Measurements from ENCODE around the gene TTLL11. TPM values are rescaled to one million over a fixed set of nuclear protein-coding genes. Genes with fewer than 3 reads are reported as not detected.
"Not testable (repeated sequence)": the region's sequence is repeated elsewhere in the genome, so short reads cannot be mapped to it uniquely, and the experiment has no call there.

TTLL11 gene
- total and polyA plus RNA-seq, 3 experiments from 2014 or later: 4.0 to 6.2 (median 4.5) TPM

GRCh38 chr9:122117241-122117640 is 24.1 kb upstream of the TTLL11 start:
- peaks cover 6 to 19% of the 10 kb centered on the region in 2 donors for H3K27me3 Mint-ChIP-seq
- H3K4me1 ChIP-seq (ENCODE audit: insufficient read depth, low read length); H3K4me3 Mint-ChIP-seq; H3K4me1 Mint-ChIP-seq; H3K9me3 Mint-ChIP-seq; H3K36me3 Mint-ChIP-seq; H3K4me3 ChIP-seq (ENCODE audit: low read length); POLR2A ChIA-PET; H3K27ac ChIP-seq (ENCODE audit: low read depth, low read length); H3K36me3 ChIP-seq (ENCODE audit: insufficient read depth, low read length); H3K27me3 ChIP-seq (ENCODE audit: insufficient read depth, low read length, poor library complexity, severe bottlenecking); H3K9me3 ChIP-seq (ENCODE audit: low read length); DNase-seq; H3K27ac Mint-ChIP-seq: not testable (repeated sequence)
- CTCF ChIA-PET: interaction anchor here (2.9 to 5.3 kb wide), 2 partner anchors 18 to 233 kb away, joined by 12 to 22 read pairs; no protein-coding TSS in a partner anchor

- Histone ChIP-seq H3K4me3 (ENCODE audit: low read length) (no peak overlapping the region), H3K27me3 (ENCODE audit: insufficient read depth, low read length, poor library complexity, severe bottlenecking) (no peaks in the 10 kb centered on the region), H3K27ac (ENCODE audit: low read depth, low read length) (no peak overlapping the region), H3K36me3 (ENCODE audit: insufficient read depth, low read length) (no peaks in the 10 kb centered on the region), H3K9me3 (ENCODE audit: low read length) (no peaks in the 10 kb centered on the region), H3K4me1 (ENCODE audit: insufficient read depth, low read length) (no peaks in the 10 kb centered on the region)
- Mint-ChIP-seq H3K36me3 (no peaks in the 10 kb centered on the region), H3K9me3 (peaks cover 0 to 1% (median 0%) of the 10 kb centered on the region in 5 donors), H3K27me3 (peaks cover 5 to 22% of the 10 kb centered on the region in 2 donors), H3K27ac (no peak overlapping the region), H3K4me1 (no peaks in the 10 kb centered on the region), H3K4me3 (no peak overlapping the region)
- POLR2A ChIA-PET: no interaction called here
- CTCF ChIA-PET: interaction anchor here (2.9 to 5.3 kb wide), 2 partner anchors 17 to 234 kb away, joined by 12 to 22 read pairs; no protein-coding TSS in a partner anchor
- no peak for DNase-seq
Observed at GRCh38 chr9:122116448-122117173, 23.5 kb upstream of the TTLL11 start.

GRCh38 chr9:122116040-122116439 is 22.9 kb upstream of the TTLL11 start:
- no peaks in the 10 kb centered on the region for H3K36me3 Mint-ChIP-seq
- H3K27ac Mint-ChIP-seq: no peak overlapping the region
- H3K9me3 Mint-ChIP-seq: peaks cover 0 to 1% (median 0%) of the 10 kb centered on the region in 5 donors
- no peaks in the 10 kb centered on the region for H3K4me1 Mint-ChIP-seq
- ChIA-PET POLR2A (no interaction called here), CTCF (interaction anchor here (1.3 to 5.3 kb wide), 3 partner anchors 9 to 234 kb away, joined by 7 to 22 read pairs (median 12); no protein-coding TSS in a partner anchor)
- H3K9me3 ChIP-seq (ENCODE audit: low read length): no peaks in the 10 kb centered on the region
- peaks cover 5 to 22% of the 10 kb centered on the region in 2 donors for H3K27me3 Mint-ChIP-seq
- no peak overlapping the region for H3K27ac ChIP-seq (ENCODE audit: low read depth, low read length)
- no peak overlapping the region for H3K4me3 Mint-ChIP-seq
- H3K36me3 ChIP-seq (ENCODE audit: insufficient read depth, low read length): no peaks in the 10 kb centered on the region
- no peak overlapping the region for H3K4me3 ChIP-seq (ENCODE audit: low read length)
- DNase-seq: no peak
- H3K27me3 ChIP-seq (ENCODE audit: insufficient read depth, low read length, poor library complexity, severe bottlenecking): no peaks in the 10 kb centered on the region
- no peaks in the 10 kb centered on the region for H3K4me1 ChIP-seq (ENCODE audit: insufficient read depth, low read length)

GRCh38 chr9:122115176-122116035 is 22.3 kb upstream of the TTLL11 start:
- H3K4me1 Mint-ChIP-seq: no peaks in the 10 kb centered on the region
- H3K9me3 ChIP-seq (ENCODE audit: low read length): no peaks in the 10 kb centered on the region
- H3K9me3 Mint-ChIP-seq: peaks cover 0 to 1% (median 0%) of the 10 kb centered on the region in 5 donors

GRCh38 chr9:122113574-122113973 is 20.5 kb upstream of the TTLL11 start:
- DNase-seq: no peak
- Mint-ChIP-seq H3K4me3 (no peak overlapping the region), H3K27ac (no peak overlapping the region), H3K9me3 (peaks cover 0 to 1% (median 0%) of the 10 kb centered on the region in 5 donors), H3K36me3 (no peaks in the 10 kb centered on the region), H3K27me3 (peaks cover 6 to 22% of the 10 kb centered on the region in 2 donors), H3K4me1 (no peaks in the 10 kb centered on the region)
- no peak overlapping the region for H3K4me3 ChIP-seq (ENCODE audit: low read length)
- H3K27ac ChIP-seq (ENCODE audit: low read depth, low read length): no peak overlapping the region
- CTCF ChIA-PET: interaction anchor here (1.0 to 2.1 kb wide), 2 partner anchors 8 to 14 kb away, joined by 3 to 7 read pairs; no protein-coding TSS in a partner anchor
- no peaks in the 10 kb centered on the region for H3K4me1 ChIP-seq (ENCODE audit: insufficient read depth, low read length)
- no peaks in the 10 kb centered on the region for H3K36me3 ChIP-seq (ENCODE audit: insufficient read depth, low read length)
- H3K9me3 ChIP-seq (ENCODE audit: low read length): no peaks in the 10 kb centered on the region
- POLR2A ChIA-PET: no interaction called here
- no peaks in the 10 kb centered on the region for H3K27me3 ChIP-seq (ENCODE audit: insufficient read depth, low read length, poor library complexity, severe bottlenecking)

More at GRCh38 chr9:122115176-122116035, 22.3 kb upstream of the TTLL11 start:
- H3K36me3 Mint-ChIP-seq: no peaks in the 10 kb centered on the region
- no peaks in the 10 kb centered on the region for H3K4me1 ChIP-seq (ENCODE audit: insufficient read depth, low read length)
- H3K4me3 Mint-ChIP-seq: no peak overlapping the region
- no peaks in the 10 kb centered on the region for H3K36me3 ChIP-seq (ENCODE audit: insufficient read depth, low read length)
- DNase-seq: no peak
- H3K27ac Mint-ChIP-seq: peak overlapping the region in 2 of 8 donors; percentile 56 to 93
- peaks cover 6 to 22% of the 10 kb centered on the region in 2 donors for H3K27me3 Mint-ChIP-seq
- no peaks in the 10 kb centered on the region for H3K27me3 ChIP-seq (ENCODE audit: insufficient read depth, low read length, poor library complexity, severe bottlenecking)
- no peak overlapping the region for H3K27ac ChIP-seq (ENCODE audit: low read depth, low read length)
- CTCF ChIA-PET: interaction anchor here (1.3 to 5.3 kb wide), 3 partner anchors 10 to 235 kb away, joined by 7 to 22 read pairs (median 12); no protein-coding TSS in a partner anchor
- no peak overlapping the region for H3K4me3 ChIP-seq (ENCODE audit: low read length)
- POLR2A ChIA-PET: no interaction called here

- no peaks in the 10 kb centered on the region for H3K36me3 ChIP-seq (ENCODE audit: insufficient read depth, low read length)
- no peaks in the 10 kb centered on the region for H3K27me3 ChIP-seq (ENCODE audit: insufficient read depth, low read length, poor library complexity, severe bottlenecking)
- peaks cover 0 to 1% (median 0%) of the 10 kb centered on the region in 5 donors for H3K9me3 Mint-ChIP-seq
- H3K9me3 ChIP-seq (ENCODE audit: low read length): no peaks in the 10 kb centered on the region
- ChIA-PET POLR2A (no interaction called here), CTCF (interaction anchor here (2.1 kb wide), 1 partner anchor 13 kb away, joined by 7 read pairs; no protein-coding TSS in a partner anchor)
- no peak for DNase-seq
- peak overlapping the region in 1 of 8 donors; percentile 41 for H3K27ac Mint-ChIP-seq
- H3K27me3 Mint-ChIP-seq: peaks cover 7 to 22% of the 10 kb centered on the region in 2 donors
- no peaks in the 10 kb centered on the region for H3K4me1 ChIP-seq (ENCODE audit: insufficient read depth, low read length)
- no peaks in the 10 kb centered on the region for H3K36me3 Mint-ChIP-seq
- H3K4me3 Mint-ChIP-seq: no peak overlapping the region
- no peaks in the 10 kb centered on the region for H3K4me1 Mint-ChIP-seq
- no peak overlapping the region for H3K27ac ChIP-seq (ENCODE audit: low read depth, low read length)
- no peak overlapping the region for H3K4me3 ChIP-seq (ENCODE audit: low read length)
Observed at GRCh38 chr9:122112238-122112637, 19.1 kb upstream of the TTLL11 start.

GRCh38 chr9:122111413-122112085 is 18.4 kb upstream of the TTLL11 start:
- Mint-ChIP-seq H3K36me3 (no peaks in the 10 kb centered on the region), H3K27me3 (peaks cover 7 to 22% of the 10 kb centered on the region in 2 donors), H3K9me3 (peaks cover 0 to 1% (median 0%) of the 10 kb centered on the region in 5 donors), H3K4me1 (no peaks in the 10 kb centered on the region), H3K27ac (no peak overlapping the region), H3K4me3 (no peak overlapping the region)
- Histone ChIP-seq H3K4me3 (ENCODE audit: low read length) (no peak overlapping the region), H3K27me3 (ENCODE audit: insufficient read depth, low read length, poor library complexity, severe bottlenecking) (no peaks in the 10 kb centered on the region), H3K36me3 (ENCODE audit: insufficient read depth, low read length) (no peaks in the 10 kb centered on the region), H3K27ac (ENCODE audit: low read depth, low read length) (no peak overlapping the region), H3K4me1 (ENCODE audit: insufficient read depth, low read length) (no peaks in the 10 kb centered on the region), H3K9me3 (ENCODE audit: low read length) (no peaks in the 10 kb centered on the region)
- no peak for DNase-seq
- ChIA-PET POLR2A (no interaction called here), CTCF (interaction anchor here (2.1 kb wide), 1 partner anchor 12 kb away, joined by 7 read pairs; no protein-coding TSS in a partner anchor)
